DOHH2 (cell line): ENCODE results near the gene CLEC20A.

Experiments
- CTCF ChIP-seq: fragments of 200-600 bp; sonication (generic); IDR thresholded peaks from one replicate; pipeline ENCODE4 v1.5.1; 2014; ENCODE audit warnings: antibody characterized with exemption, mild to moderate bottlenecking, low read depth, low read length; ENCODE audit not compliant: poor library complexity, severe bottlenecking
- EZH2phosphoT487 ChIP-seq: fragments of 200-600 bp; sonication (generic); IDR thresholded peaks from 2 replicates; pipeline ENCODE4 v1.6.1; 2017; ENCODE audit warnings: borderline replicate concordance, mild to moderate bottlenecking, antibody characterized with exemption, low read length, moderate library complexity, mixed read lengths

- no peak for TF ChIP-seq CTCF
- TF ChIP-seq EZH2phosphoT487, result no peak
Observed at GRCh38 chr1:178492341-178492740, 4.4 kb downstream of the CLEC20A start.
